HEK293 (cell line): ENCODE results near the gene KIAA1958.

ENCODE experiments used
- CTCF ChIA-PET: fragments of 350-600 bp; formaldehyde crosslinking; extraction: SDS; loops from one replicate; lab custom pipeline; 2021; ENCODE audit warnings: antibody characterized with exemption; lab: Yijun Ruan, JAX
- POLR2A ChIA-PET: fragments of 300-600 bp; formaldehyde crosslinking; extraction: SDS; loops from one replicate; lab custom pipeline; 2020; ENCODE audit warnings: antibody characterized with exemption, inconsistent platforms; lab: Yijun Ruan, JAX
- H3K27ac ChIP-seq: fragments of 200-500 bp; sonication (Bioruptor generic); 2 replicates; pipeline ENCODE4 v1.5.1; 2014; ENCODE audit warnings: low read depth, low read length, control low read depth, inconsistent platforms; ENCODE audit errors: extremely low read depth
- H3K36me3 ChIP-seq, 2 experiments: fragments of 200-500 bp in 1 of 2; sonication (Bioruptor generic) in 1 of 2; 1 replicate in 1 of 2; 2 replicates in 1 of 2; pipeline ENCODE4 v1.5.1; 2014 to 2017; ENCODE audit warnings: inconsistent platforms in 2 of 2, low read length in 2 of 2; ENCODE audit not compliant: control insufficient read depth in 2 of 2, insufficient read depth in 1 of 2
- H3K4me1 ChIP-seq: fragments of 200-500 bp; sonication (Bioruptor generic); 2 replicates; pipeline ENCODE4 v1.5.1; 2014; ENCODE audit warnings: mild to moderate bottlenecking, low read length, inconsistent platforms; ENCODE audit not compliant: control insufficient read depth, insufficient read depth
- H3K4me3 ChIP-seq: 2 replicates; pipeline ENCODE4 v1.5.1; 2011; ENCODE audit warnings: low read depth, mild to moderate bottlenecking, control low read depth, low read length, moderate library complexity
- H3K9me3 ChIP-seq: fragments of 200-500 bp; sonication (Bioruptor generic); 2 replicates; pipeline ENCODE4 v1.5.1; 2014; ENCODE audit warnings: low read depth, low read length, inconsistent platforms; ENCODE audit not compliant: control insufficient read depth, insufficient read depth
- IKZF3 ChIP-seq: fragments of 450-650 bp; IDR thresholded peaks from 2 replicates; pipeline ENCODE4 v1.5.0; 2018; ENCODE audit warnings: missing biosample characterization, mild to moderate bottlenecking, missing genetic modification characterization, moderate library complexity
- SCRT1 ChIP-seq: fragments of 450-650 bp; formaldehyde crosslinking; IDR thresholded peaks from 2 replicates; pipeline ENCODE4 v1.5.1; 2016; ENCODE audit warnings: missing biosample characterization, missing genetic modification characterization, borderline replicate concordance
- ZNF121 ChIP-seq: fragments of 450-650 bp; formaldehyde crosslinking; IDR thresholded peaks from 2 replicates; pipeline ENCODE4 v1.5.1; 2016; ENCODE audit warnings: missing biosample characterization, missing genetic modification characterization
- ZNF140 ChIP-seq: fragments of 450-650 bp; formaldehyde crosslinking; IDR thresholded peaks from 2 replicates; pipeline ENCODE4 v1.5.1; 2016; ENCODE audit warnings: missing biosample characterization, missing genetic modification characterization
- ZNF202 ChIP-seq: fragments of 450-650 bp; formaldehyde crosslinking; IDR thresholded peaks from 2 replicates; pipeline ENCODE4 v1.5.1; 2016; ENCODE audit warnings: missing biosample characterization, missing genetic modification characterization, borderline replicate concordance
- ZNF335 ChIP-seq: fragments of 450-650 bp; formaldehyde crosslinking; conservative IDR thresholded peaks from 2 replicates; pipeline ENCODE4 v1.5.1; 2016; ENCODE audit warnings: missing biosample characterization, missing genetic modification characterization
- ZNF341 ChIP-seq: fragments of 450-650 bp; formaldehyde crosslinking; IDR thresholded peaks from 2 replicates; pipeline ENCODE4; 2016; ENCODE audit warnings: low read depth, missing biosample characterization, missing genetic modification characterization
- ZNF48 ChIP-seq: fragments of 450-650 bp; formaldehyde crosslinking; IDR thresholded peaks from 2 replicates; pipeline ENCODE4 v1.5.1; 2016; ENCODE audit warnings: missing biosample characterization, missing genetic modification characterization
- ZNF513 ChIP-seq: fragments of 450-650 bp; IDR thresholded peaks from 2 replicates; pipeline ENCODE4 v1.5.1; 2018; ENCODE audit warnings: missing biosample characterization, missing genetic modification characterization
- ZNF558 ChIP-seq: fragments of 450-650 bp; formaldehyde crosslinking; IDR thresholded peaks from 2 replicates; pipeline ENCODE4 v1.5.1; 2016; ENCODE audit warnings: missing biosample characterization, missing genetic modification characterization
- ZNF626 ChIP-seq: fragments of 450-650 bp; sonication (Bioruptor Pico); formaldehyde crosslinking; IDR thresholded peaks from 2 replicates; pipeline ENCODE4 v1.5.1; 2018; ENCODE audit warnings: missing biosample characterization, missing genetic modification characterization, inconsistent platforms
- ZNF658 ChIP-seq: fragments of 450-650 bp; formaldehyde crosslinking; IDR thresholded peaks from 2 replicates; pipeline ENCODE4; 2016; ENCODE audit warnings: missing biosample characterization, missing genetic modification characterization
- ZNF677 ChIP-seq: fragments of 450-650 bp; IDR thresholded peaks from 2 replicates; pipeline ENCODE4 v1.5.0; 2018; ENCODE audit warnings: missing biosample characterization, mild to moderate bottlenecking, missing genetic modification characterization, moderate library complexity
- ZNF792 ChIP-seq: fragments of 450-650 bp; formaldehyde crosslinking; IDR thresholded peaks from 2 replicates; pipeline ENCODE4 v1.5.1; 2016; ENCODE audit warnings: missing biosample characterization, missing genetic modification characterization
- TF ChIP-seq, protein P1 (sequence below): fragments of 450-650 bp; formaldehyde crosslinking; IDR thresholded peaks from 2 replicates; pipeline ENCODE4 v1.5.1; 2016; ENCODE audit warnings: missing biosample characterization, missing genetic modification characterization, borderline replicate concordance

Gene KIAA1958

GRCh38 chr9:112540800-112541199 is 54.2 kb downstream of the KIAA1958 start (continued):
- no peak for TF ChIP-seq ZNF202 (tag by site-specific recombination)
- TF ChIP-seq ZNF792 = no peak
- no peak for TF ChIP-seq IKZF3
- no peak for TF ChIP-seq ZNF341 (tag by site-specific recombination)

DNA sequence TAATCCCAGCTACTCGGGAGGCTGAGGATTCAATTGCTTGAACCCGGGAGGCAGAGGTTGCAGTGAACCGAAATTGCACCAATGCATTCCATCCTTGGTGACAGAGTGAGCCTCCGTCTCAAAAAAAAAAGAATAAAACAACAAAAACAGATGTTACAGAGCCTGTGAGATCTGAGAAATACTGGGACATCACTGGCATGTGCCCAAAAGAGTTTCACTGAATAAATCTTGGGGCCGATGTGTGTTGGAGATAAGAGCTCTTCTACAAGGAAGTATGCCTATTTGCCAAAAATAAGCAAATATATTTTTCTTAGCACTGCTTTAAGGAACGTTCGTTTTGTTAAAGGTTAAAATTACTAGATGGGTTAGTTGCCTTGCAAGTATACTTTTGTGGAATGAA is 55.1 kb downstream of the KIAA1958 start:
- no peak for TF ChIP-seq SCRT1 (tag by site-specific recombination)
- no peak for TF ChIP-seq ZNF558 (tag by site-specific recombination)
- no peak for TF ChIP-seq ZNF140
- no peak for TF ChIP-seq ZNF121 (tag by site-specific recombination)
- ChIA-PET CTCF (interaction anchor here (0.7 kb wide), 1 partner anchor 443 kb away, joined by 3 read pairs; no protein-coding TSS in a partner anchor), POLR2A (no interaction called here)
- Histone ChIP-seq H3K36me3 (no peaks in the 10 kb centered on the region), H3K4me3 (no peak overlapping the region), H3K27ac (no peak overlapping the region), H3K9me3 (no peaks in the 10 kb centered on the region), H3K4me1 (no peaks in the 10 kb centered on the region)

- no peak overlapping the region for H3K27ac ChIP-seq
- TF ChIP-seq, protein P1, sequence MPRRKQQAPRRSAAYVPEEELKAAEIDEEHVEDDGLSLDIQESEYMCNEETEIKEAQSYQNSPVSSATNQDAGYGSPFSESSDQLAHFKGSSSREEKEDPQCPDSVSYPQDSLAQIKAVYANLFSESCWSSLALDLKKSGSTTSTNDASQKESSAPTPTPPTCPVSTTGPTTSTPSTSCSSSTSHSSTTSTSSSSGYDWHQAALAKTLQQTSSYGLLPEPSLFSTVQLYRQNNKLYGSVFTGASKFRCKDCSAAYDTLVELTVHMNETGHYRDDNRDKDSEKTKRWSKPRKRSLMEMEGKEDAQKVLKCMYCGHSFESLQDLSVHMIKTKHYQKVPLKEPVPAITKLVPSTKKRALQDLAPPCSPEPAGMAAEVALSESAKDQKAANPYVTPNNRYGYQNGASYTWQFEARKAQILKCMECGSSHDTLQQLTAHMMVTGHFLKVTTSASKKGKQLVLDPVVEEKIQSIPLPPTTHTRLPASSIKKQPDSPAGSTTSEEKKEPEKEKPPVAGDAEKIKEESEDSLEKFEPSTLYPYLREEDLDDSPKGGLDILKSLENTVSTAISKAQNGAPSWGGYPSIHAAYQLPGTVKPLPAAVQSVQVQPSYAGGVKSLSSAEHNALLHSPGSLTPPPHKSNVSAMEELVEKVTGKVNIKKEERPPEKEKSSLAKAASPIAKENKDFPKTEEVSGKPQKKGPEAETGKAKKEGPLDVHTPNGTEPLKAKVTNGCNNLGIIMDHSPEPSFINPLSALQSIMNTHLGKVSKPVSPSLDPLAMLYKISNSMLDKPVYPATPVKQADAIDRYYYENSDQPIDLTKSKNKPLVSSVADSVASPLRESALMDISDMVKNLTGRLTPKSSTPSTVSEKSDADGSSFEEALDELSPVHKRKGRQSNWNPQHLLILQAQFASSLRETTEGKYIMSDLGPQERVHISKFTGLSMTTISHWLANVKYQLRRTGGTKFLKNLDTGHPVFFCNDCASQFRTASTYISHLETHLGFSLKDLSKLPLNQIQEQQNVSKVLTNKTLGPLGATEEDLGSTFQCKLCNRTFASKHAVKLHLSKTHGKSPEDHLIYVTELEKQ (tag by site-specific recombination) = no peak
- no peak for TF ChIP-seq ZNF513 (tag by site-specific recombination)
Observed at GRCh38 chr9:112542593-112543292, 56.1 kb downstream of the KIAA1958 start.

GRCh38 chr9:112544477-112544876 is 57.9 kb downstream of the KIAA1958 start:
- Histone ChIP-seq H3K4me1 (no peaks in the 10 kb centered on the region), H3K4me3 (no peak overlapping the region), H3K27ac (no peak overlapping the region), H3K36me3 (no peaks in the 10 kb centered on the region), H3K9me3 (no peaks in the 10 kb centered on the region)
- CTCF ChIA-PET = no interaction called here
- POLR2A ChIA-PET = no interaction called here
- TF ChIP-seq ZNF658 (no peak), ZNF48 (tag by site-specific recombination) (no peak), ZNF626 (no peak), ZNF202 (tag by site-specific recombination) (no peak), ZNF677 (tag by site-specific recombination) (no peak), ZNF335 (tag by site-specific recombination) (no peak), ZNF513 (tag by site-specific recombination) (no peak)

More at GRCh38 chr9:112542593-112543292, 56.1 kb downstream of the KIAA1958 start:
- POLR2A ChIA-PET = no interaction called here
- CTCF ChIA-PET = no interaction called here
- no peaks in the 10 kb centered on the region for H3K9me3 ChIP-seq
- no peaks in the 10 kb centered on the region for H3K36me3 ChIP-seq
- no peaks in the 10 kb centered on the region for H3K4me1 ChIP-seq
- no peak overlapping the region for H3K4me3 ChIP-seq
